ENCODE measurements around the gene PPP1R9B.

Gene PPP1R9B

GRCh38 chr17:50182783-50183420, 32.4 kb upstream of the PPP1R9B start:
- Histone ChIP-seq H3K4me3 (no peak overlapping the region), H3K4me1 (peaks cover 4% of the 10 kb centered on the region), H3K9me3 (no peaks in the 10 kb centered on the region), H3K36me3 (replicated peaks) (no peaks in the 10 kb centered on the region), H3K27me3 (ENCODE audit: low read depth) (no peaks in the 10 kb centered on the region)
- no peak for DNase-seq (ENCODE audit: low spot score in 2 of 2)
- in situ Hi-C loops (cut with MboI; ENCODE audit: low sequenced_read_pairs): no loop called here

GRCh38 chr17:50181591-50182560, 31.4 kb upstream of the PPP1R9B start:
- peaks cover 7% of the 10 kb centered on the region for H3K4me1 ChIP-seq
- no peaks in the 10 kb centered on the region for H3K36me3 ChIP-seq (replicated peaks)
- DNase-seq (ENCODE audit: low spot score in 2 of 2): no peak
- no peaks in the 10 kb centered on the region for H3K9me3 ChIP-seq
- H3K27me3 ChIP-seq (ENCODE audit: low read depth): no peaks in the 10 kb centered on the region
- in situ Hi-C loops (cut with MboI; ENCODE audit: low sequenced_read_pairs): no loop called here
- H3K4me3 ChIP-seq: no peak overlapping the region

GRCh38 chr17:50181144-50181543, 30.7 kb upstream of the PPP1R9B start:
- Histone ChIP-seq H3K36me3 (replicated peaks) (no peaks in the 10 kb centered on the region), H3K9me3 (no peaks in the 10 kb centered on the region), H3K4me1 (peaks cover 7% of the 10 kb centered on the region), H3K4me3 (no peak overlapping the region), H3K27me3 (ENCODE audit: low read depth) (no peaks in the 10 kb centered on the region)
- in situ Hi-C loops (cut with MboI; ENCODE audit: low sequenced_read_pairs): no loop called here
- DNase-seq (ENCODE audit: low spot score in 2 of 2): no peak

GRCh38 chr17:50180620-50181019, 30.1 kb upstream of the PPP1R9B start:
- Histone ChIP-seq H3K4me1 (peaks cover 7% of the 10 kb centered on the region), H3K9me3 (no peaks in the 10 kb centered on the region), H3K4me3 (no peak overlapping the region), H3K36me3 (replicated peaks) (no peaks in the 10 kb centered on the region), H3K27me3 (ENCODE audit: low read depth) (no peaks in the 10 kb centered on the region)
- in situ Hi-C loops (cut with MboI; ENCODE audit: low sequenced_read_pairs): no loop called here
- DNase-seq (ENCODE audit: low spot score in 2 of 2): no peak

GRCh38 chr17:50180111-50180510, 29.6 kb upstream of the PPP1R9B start:
- Histone ChIP-seq H3K4me1 (peaks cover 7% of the 10 kb centered on the region), H3K4me3 (no peak overlapping the region), H3K9me3 (no peaks in the 10 kb centered on the region), H3K27me3 (ENCODE audit: low read depth) (no peaks in the 10 kb centered on the region), H3K36me3 (replicated peaks) (no peaks in the 10 kb centered on the region)
- in situ Hi-C loops (cut with MboI; ENCODE audit: low sequenced_read_pairs): no loop called here
- no peak for DNase-seq (ENCODE audit: low spot score in 2 of 2)

- H3K4me3 ChIP-seq: no peak overlapping the region
- in situ Hi-C loops (cut with MboI; ENCODE audit: low sequenced_read_pairs): no loop called here
- DNase-seq (ENCODE audit: low spot score in 2 of 2): peak; percentile 73 to 85
These were observed 27.7 kb upstream of the PPP1R9B start for GRCh38 chr17:50177983-50178834.

GRCh38 chr17:50177476-50177875, 27.0 kb upstream of the PPP1R9B start:
- no peak for DNase-seq (ENCODE audit: low spot score in 2 of 2)
- in situ Hi-C loops (cut with MboI; ENCODE audit: low sequenced_read_pairs): no loop called here
- H3K9me3 ChIP-seq: no peaks in the 10 kb centered on the region
- H3K27me3 ChIP-seq (ENCODE audit: low read depth): no peaks in the 10 kb centered on the region
- no peak overlapping the region for H3K4me3 ChIP-seq
- no peaks in the 10 kb centered on the region for H3K36me3 ChIP-seq (replicated peaks)
- peaks cover 7% of the 10 kb centered on the region for H3K4me1 ChIP-seq

More at GRCh38 chr17:50177983-50178834, 27.7 kb upstream of the PPP1R9B start:
- H3K27me3 ChIP-seq (ENCODE audit: low read depth): no peaks in the 10 kb centered on the region
- no peaks in the 10 kb centered on the region for H3K36me3 ChIP-seq (replicated peaks)
- H3K4me1 ChIP-seq: peaks cover 7% of the 10 kb centered on the region
- no peaks in the 10 kb centered on the region for H3K9me3 ChIP-seq

- H3K27me3 ChIP-seq (ENCODE audit: low read depth): no peaks in the 10 kb centered on the region
- no peaks in the 10 kb centered on the region for H3K9me3 ChIP-seq
- no peaks in the 10 kb centered on the region for H3K36me3 ChIP-seq (replicated peaks)
- H3K4me1 ChIP-seq: peaks cover 7% of the 10 kb centered on the region
- no peak for DNase-seq (ENCODE audit: low spot score in 2 of 2)
- in situ Hi-C loops (cut with MboI; ENCODE audit: low sequenced_read_pairs): no loop called here
- H3K4me3 ChIP-seq: no peak overlapping the region
These were observed 26.3 kb upstream of the PPP1R9B start for GRCh38 chr17:50176559-50177357.

- in situ Hi-C loops (cut with MboI; ENCODE audit: low sequenced_read_pairs): no loop called here
- Histone ChIP-seq H3K4me3 (no peak overlapping the region), H3K27me3 (ENCODE audit: low read depth) (no peaks in the 10 kb centered on the region), H3K4me1 (peaks cover 7% of the 10 kb centered on the region), H3K36me3 (replicated peaks) (no peaks in the 10 kb centered on the region), H3K9me3 (no peaks in the 10 kb centered on the region)
- no peak for DNase-seq (ENCODE audit: low spot score in 2 of 2)
These were observed 24.7 kb upstream of the PPP1R9B start for GRCh38 chr17:50175035-50175807.

- H3K9me3 ChIP-seq: no peaks in the 10 kb centered on the region
These were observed 24.0 kb upstream of the PPP1R9B start for GRCh38 chr17:50174444-50174843.

GRCh38 chr17:50173335-50173941, 23.0 kb upstream of the PPP1R9B start:
- Histone ChIP-seq H3K4me3 (no peak overlapping the region), H3K27me3 (ENCODE audit: low read depth) (no peaks in the 10 kb centered on the region), H3K9me3 (no peaks in the 10 kb centered on the region), H3K4me1 (peaks cover 7% of the 10 kb centered on the region), H3K36me3 (replicated peaks) (no peaks in the 10 kb centered on the region)
- DNase-seq (ENCODE audit: low spot score in 2 of 2): no peak
- in situ Hi-C loops (cut with MboI; ENCODE audit: low sequenced_read_pairs): no loop called here

More at GRCh38 chr17:50174444-50174843, 24.0 kb upstream of the PPP1R9B start:
- H3K4me1 ChIP-seq: peaks cover 7% of the 10 kb centered on the region
- H3K36me3 ChIP-seq (replicated peaks): no peaks in the 10 kb centered on the region
- H3K4me3 ChIP-seq: no peak overlapping the region
- no peaks in the 10 kb centered on the region for H3K27me3 ChIP-seq (ENCODE audit: low read depth)
- in situ Hi-C loops (cut with MboI; ENCODE audit: low sequenced_read_pairs): no loop called here
- no peak for DNase-seq (ENCODE audit: low spot score in 2 of 2)

GRCh38 chr17:50172936-50173334, 22.5 kb upstream of the PPP1R9B start:
- H3K4me3 ChIP-seq: no peak overlapping the region
- H3K4me1 ChIP-seq: peaks cover 3% of the 10 kb centered on the region
- no peaks in the 10 kb centered on the region for H3K36me3 ChIP-seq (replicated peaks)
- in situ Hi-C loops (cut with MboI; ENCODE audit: low sequenced_read_pairs): no loop called here
- H3K27me3 ChIP-seq (ENCODE audit: low read depth): no peaks in the 10 kb centered on the region
- H3K9me3 ChIP-seq: no peaks in the 10 kb centered on the region
- no peak for DNase-seq (ENCODE audit: low spot score in 2 of 2)

Measured in HAP-1 (cell line).